CD14-positive monocyte (primary cell): ENCODE measurements around the gene NKAIN2. TPM values are rescaled to one million over a fixed set of nuclear protein-coding genes. Genes with fewer than 3 reads are reported as not detected.

Experiments used
- DNase-seq, 3 donors: peaks; one replicate each; pipeline ENCODE4 v3.0.0-alpha.2; 2011 to 2022
- H2AFZ ChIP-seq: 2 replicates; pipeline ENCODE4 v1.6.0; 2012; ENCODE audit warnings: mild to moderate bottlenecking, low read depth, low read length, inconsistent platforms; ENCODE audit not compliant: insufficient read depth, poor library complexity, severe bottlenecking
- H3K27ac ChIP-seq, 2 donors: 1 replicate in 1 of 2; 2 replicates in 1 of 2; pipeline ENCODE4 v1.5.1; 2012 to 2013; ENCODE audit warnings: low read length in 2 of 2, control low read depth in 1 of 2, inconsistent platforms in 1 of 2, low read depth in 1 of 2, mild to moderate bottlenecking in 1 of 2
- H3K27me3 ChIP-seq, 2 donors: one replicate each; pipeline versions ENCODE4 v1.6.0 to v1.6.1; 2011 to 2013; ENCODE audit warnings: low read length in 2 of 2; ENCODE audit not compliant: control insufficient read depth in 2 of 2, insufficient read depth in 2 of 2
- H3K36me3 ChIP-seq, 2 donors: replicated peaks in 1 of 2; 1 replicate in 1 of 2; 2 replicates in 1 of 2; pipeline versions ENCODE4 v1.5.1 to v1.6.1; 2012 to 2013; ENCODE audit warnings: low read length in 2 of 2, control low read depth in 1 of 2, inconsistent platforms in 1 of 2, mild to moderate bottlenecking in 1 of 2; ENCODE audit not compliant: insufficient read depth in 2 of 2, control insufficient read depth in 1 of 2
- H3K4me1 ChIP-seq, 2 donors: 1 replicate in 1 of 2; 2 replicates in 1 of 2; pipeline versions ENCODE4 v1.5.1 to v1.6.1; 2012 to 2013; ENCODE audit warnings: low read length in 2 of 2, control low read depth in 1 of 2, inconsistent platforms in 1 of 2, mild to moderate bottlenecking in 1 of 2, moderate library complexity in 1 of 2; ENCODE audit not compliant: insufficient read depth in 2 of 2, control insufficient read depth in 1 of 2
- H3K4me2 ChIP-seq: replicated peaks from 2 replicates; pipeline ENCODE3; 2012; ENCODE audit warnings: low read length, moderate library complexity, mild to moderate bottlenecking; ENCODE audit not compliant: poor library complexity, severe bottlenecking; ENCODE audit errors: extremely low read depth
- H3K4me3 ChIP-seq, 3 experiments: fragments of 200-600 bp in 1 of 3; sonication (generic) in 1 of 3; replicated peaks in 1 of 3; 1 replicate in 2 of 3; 2 replicates in 1 of 3; pipeline ENCODE4 v1.5.1; 2011 to 2013; ENCODE audit warnings: low read length in 3 of 3, mild to moderate bottlenecking in 3 of 3, control low read depth in 2 of 3, low read depth in 2 of 3, inconsistent platforms in 1 of 3, moderate library complexity in 1 of 3
- H3K79me2 ChIP-seq: 2 replicates; pipeline ENCODE4 v1.6.0; 2012; ENCODE audit warnings: mild to moderate bottlenecking, control low read depth, inconsistent platforms, low read length, moderate library complexity; ENCODE audit not compliant: insufficient read depth
- H3K9ac ChIP-seq: 2 replicates; pipeline ENCODE4 v1.6.0; 2017; ENCODE audit warnings: low read length, mild to moderate bottlenecking; ENCODE audit not compliant: insufficient read depth, poor library complexity, severe bottlenecking
- H3K9me3 ChIP-seq, 2 donors: replicated peaks in 1 of 2; 1 replicate in 1 of 2; 2 replicates in 1 of 2; pipeline versions ENCODE4 v1.5.1 to v1.6.1; 2012 to 2013; ENCODE audit warnings: low read length in 2 of 2, control low read depth in 1 of 2; ENCODE audit not compliant: control insufficient read depth in 1 of 2, insufficient read depth in 1 of 2
- H4K20me1 ChIP-seq: 2 replicates; pipeline ENCODE4 v1.6.0; 2012; ENCODE audit warnings: mild to moderate bottlenecking, low read length, control low read depth, moderate library complexity; ENCODE audit not compliant: insufficient read depth
- H3K27ac Mint-ChIP-seq, 7 donors: one replicate each; pipeline ENCODE4 v1.8.0; 2020; ENCODE audit warnings: mild to moderate bottlenecking in 7 of 7, mixed read lengths in 7 of 7, moderate library complexity in 6 of 7, inconsistent platforms in 2 of 7
- H3K27me3 Mint-ChIP-seq, 3 donors: one replicate each; pipeline ENCODE4 v1.8.0; 2021 to 2022; ENCODE audit warnings: low read depth in 3 of 3, mild to moderate bottlenecking in 3 of 3, mixed read lengths in 3 of 3, moderate library complexity in 3 of 3, inconsistent platforms in 1 of 3
- H3K36me3 Mint-ChIP-seq, 2 donors: one replicate each; pipeline ENCODE4 v1.8.0; 2020; ENCODE audit warnings: mixed read lengths in 2 of 2, inconsistent platforms in 1 of 2, mild to moderate bottlenecking in 1 of 2
- H3K4me1 Mint-ChIP-seq: one replicate; pipeline ENCODE4 v1.8.0; 2020; ENCODE audit warnings: mild to moderate bottlenecking, mixed read lengths
- H3K4me3 Mint-ChIP-seq, 2 donors: one replicate each; pipeline ENCODE4 v1.8.0; 2020; ENCODE audit warnings: mild to moderate bottlenecking in 2 of 2, mixed read lengths in 2 of 2, moderate library complexity in 1 of 2
- H3K9me3 Mint-ChIP-seq, 7 donors: one replicate each; pipeline ENCODE4 v1.8.0; 2020 to 2022; ENCODE audit warnings: mixed read lengths in 7 of 7, mild to moderate bottlenecking in 6 of 7, moderate library complexity in 6 of 7, inconsistent platforms in 2 of 7
- CTCF ChIP-seq: fragments of 200-600 bp; IDR thresholded peaks from one replicate; pipeline ENCODE4 v1.8.0; 2022; ENCODE audit warnings: antibody characterized with exemption, mild to moderate bottlenecking
- WGBS: methylation state at CpG from one replicate; pipeline ENCODE4 v1.1.5; 2013; ENCODE audit warnings: missing lambda C conversion rate; ENCODE audit not compliant: insufficient coverage; 5-methylcytosine and 5-hydroxymethylcytosine counted together
- intact Hi-C, 2 donors: fragments of 100-400 bp; cut with micrococcal nuclease; formaldehyde crosslinking; loops; one replicate each; pipeline versions ENCODE4 v1.15.0 to v1.15.1; 2023
- polyA plus RNA-seq, 3 donors: library from polyadenylated mRNA; depleted of rRNA in 1 of 3; unstranded in 2 of 3; stranded (reverse) in 1 of 3; fragments of 300-500 nt in 2 of 3; fragments of >200 nt in 1 of 3; fragmentation: Illumina TruSeq in 2 of 3; gene quantifications; 1 replicate in 2 of 3; 2 replicates in 1 of 3; pipeline ENCODE4 v1.2.3, GENCODE V29; 2012 to 2021

NKAIN2 gene
- polyA plus RNA-seq, 3 donors, result not detected

GRCh38 chr6:123945386-123945785, 141.7 kb downstream of the NKAIN2 start:
- Histone ChIP-seq H4K20me1 (no peaks in the 10 kb centered on the region), H3K4me2 (no peak overlapping the region), H3K9ac (no peak overlapping the region), H3K27ac (no peak overlapping the region), H3K4me3 (no peak overlapping the region), H3K79me2 (no peaks in the 10 kb centered on the region), H3K36me3 (no peaks in the 10 kb centered on the region), H3K4me1 (no peaks in the 10 kb centered on the region), H3K27me3 (no peaks in the 10 kb centered on the region), H3K9me3 (no peaks in the 10 kb centered on the region), H2AFZ (no peak overlapping the region)
- H3K9me3 Mint-ChIP-seq, result no peaks in the 10 kb centered on the region
- no peaks in the 10 kb centered on the region for H3K4me1 Mint-ChIP-seq
- H3K4me3 Mint-ChIP-seq, result no peak overlapping the region
- H3K27me3 Mint-ChIP-seq, result no peaks in the 10 kb centered on the region
- no peak for DNase-seq
- intact Hi-C loops, result no loop called here
- H3K36me3 Mint-ChIP-seq, result no peaks in the 10 kb centered on the region
- TF ChIP-seq CTCF, result no peak
- WGBS, result no CpG with 5 or more reads among the region's 1 CpG
- H3K27ac Mint-ChIP-seq, result no peak overlapping the region

- Mint-ChIP-seq H3K4me3 (no peak overlapping the region), H3K4me1 (no peaks in the 10 kb centered on the region), H3K27me3 (peaks cover 0 to 1% (median 0%) of the 10 kb centered on the region in 3 donors), H3K27ac (no peak overlapping the region), H3K36me3 (no peaks in the 10 kb centered on the region), H3K9me3 (peaks cover 5 to 14% (median 10%) of the 10 kb centered on the region in 7 donors)
- no peak for TF ChIP-seq CTCF
- no peak overlapping the region for H3K27ac ChIP-seq
- H3K9ac ChIP-seq, result no peak overlapping the region
- H2AFZ ChIP-seq, result no peak overlapping the region
- intact Hi-C loops, result no loop called here
- H3K36me3 ChIP-seq, result no peaks in the 10 kb centered on the region
- no peak overlapping the region for H3K4me3 ChIP-seq
- WGBS, result 93% methylated on average over 4 of the region's 4 CpGs
- H4K20me1 ChIP-seq, result no peaks in the 10 kb centered on the region
- no peaks in the 10 kb centered on the region for H3K79me2 ChIP-seq
- H3K4me2 ChIP-seq, result no peak overlapping the region
- DNase-seq, result no peak
- H3K4me1 ChIP-seq, result no peaks in the 10 kb centered on the region
- H3K9me3 ChIP-seq, result peaks cover 12 to 13% of the 10 kb centered on the region in 2 donors
- no peaks in the 10 kb centered on the region for H3K27me3 ChIP-seq
Observed at GRCh38 chr6:123953920-123954319, 150.3 kb downstream of the NKAIN2 start.
